ENCODE data around the gene TYROBP.
"Not testable (repeated sequence)": the region's sequence is repeated elsewhere in the genome, so short reads cannot be mapped to it uniquely, and the experiment has no call there.

Gene TYROBP

GRCh38 chr19:35908010-35908441, at the start of gene TYROBP:
Gene TYROBP, minus strand, starts transcription at chr19:35908295. Its CDS starts 67 bp downstream, at chr19:35908228.
- no peak for DNase-seq (ENCODE audit: low read depth)

- not testable (repeated sequence) for DNase-seq (ENCODE audit: low read depth)
These were observed 49.3 kb upstream of the TYROBP start for GRCh38 chr19:35957411-35957810.

GRCh38 chr19:35955881-35956634, 48.0 kb upstream of the TYROBP start:
- DNase-seq (ENCODE audit: low read depth), result no peak

GRCh38 chr19:35949131-35949530, 41.0 kb upstream of the TYROBP start:
- DNase-seq (ENCODE audit: low read depth), result no peak

GRCh38 chr19:35946203-35946602, 38.1 kb upstream of the TYROBP start:
- no peak for DNase-seq (ENCODE audit: low read depth)

- DNase-seq (ENCODE audit: low read depth), result no peak
These were observed 37.2 kb upstream of the TYROBP start for GRCh38 chr19:35945121-35945790.

- DNase-seq (ENCODE audit: low read depth), result no peak
These were observed 36.5 kb upstream of the TYROBP start for GRCh38 chr19:35944556-35944955.

GRCh38 chr19:35943321-35944301, 35.5 kb upstream of the TYROBP start:
- no peak for DNase-seq (ENCODE audit: low read depth)

GRCh38 chr19:35942235-35942634, 34.1 kb upstream of the TYROBP start:
- DNase-seq (ENCODE audit: low read depth), result no peak

- DNase-seq (ENCODE audit: low read depth), result no peak
These were observed 32.7 kb upstream of the TYROBP start for GRCh38 chr19:35940839-35941238.

- DNase-seq (ENCODE audit: low read depth), result no peak
These were observed 32.1 kb upstream of the TYROBP start for GRCh38 chr19:35940078-35940775.

- no peak for DNase-seq (ENCODE audit: low read depth)
These were observed 31.4 kb upstream of the TYROBP start for GRCh38 chr19:35939307-35940077.

GRCh38 chr19:35938282-35939224, 30.5 kb upstream of the TYROBP start:
- no peak for DNase-seq (ENCODE audit: low read depth)

GRCh38 chr19:35937345-35938281, 29.5 kb upstream of the TYROBP start:
- no peak for DNase-seq (ENCODE audit: low read depth)

GRCh38 chr19:35936738-35937268, 28.7 kb upstream of the TYROBP start:
- no peak for DNase-seq (ENCODE audit: low read depth)

- DNase-seq (ENCODE audit: low read depth), result no peak
These were observed 28.0 kb upstream of the TYROBP start, which contains the start of gene LRFN3 for GRCh38 chr19:35935911-35936737. Gene LRFN3, plus strand, starts transcription at chr19:35936374. Its CDS starts 3,052 bp downstream, at chr19:35939426.

GRCh38 chr19:35932291-35932936, 24.3 kb upstream of the TYROBP start:
- DNase-seq (ENCODE audit: low read depth), result no peak
